Endothelial cell of umbilical vein (primary cell): Measurements from ENCODE around the gene DAZAP1.

Experiments used
- CTCF ChIP-seq, 2 donors: IDR thresholded peaks; 1 replicate in 1 of 2; 2 replicates in 1 of 2; pipeline ENCODE4 v1.5.1; 2011; ENCODE audit warnings: low read length in 2 of 2, mild to moderate bottlenecking in 2 of 2, moderate library complexity in 2 of 2, control low read depth in 1 of 2, inconsistent platforms in 1 of 2, low read depth in 1 of 2; ENCODE audit not compliant: insufficient read depth in 1 of 2; ENCODE audit errors: extremely low read depth in 1 of 2
- POLR2A ChIP-seq: IDR thresholded peaks from 2 replicates; pipeline ENCODE4 v1.6.1; 2012; ENCODE audit warnings: low read depth, mild to moderate bottlenecking, control low read depth, low read length

GRCh38 chr19:1460033-1460995 is 52.9 kb downstream of the DAZAP1 start:
- TF ChIP-seq CTCF (IDR thresholded peaks at IDR 0.05; ENCODE audit: extremely low read depth in 1 of 2, insufficient read depth in 1 of 2, low read depth in 1 of 2, low read length in 2 of 2) (no peak), POLR2A (no peak)
